CD4-positive, alpha-beta T cell treated with Interferon gamma for 1 hour (primary cell): ENCODE results near the gene HINT1.
"Not testable (repeated sequence)": the region's sequence is repeated elsewhere in the genome, so short reads cannot be mapped to it uniquely, and the experiment has no call there.

Experiments used
- DNase-seq: peaks from one replicate; pipeline ENCODE4 v3.0.0-alpha.2; 2020

Gene HINT1

DNA sequence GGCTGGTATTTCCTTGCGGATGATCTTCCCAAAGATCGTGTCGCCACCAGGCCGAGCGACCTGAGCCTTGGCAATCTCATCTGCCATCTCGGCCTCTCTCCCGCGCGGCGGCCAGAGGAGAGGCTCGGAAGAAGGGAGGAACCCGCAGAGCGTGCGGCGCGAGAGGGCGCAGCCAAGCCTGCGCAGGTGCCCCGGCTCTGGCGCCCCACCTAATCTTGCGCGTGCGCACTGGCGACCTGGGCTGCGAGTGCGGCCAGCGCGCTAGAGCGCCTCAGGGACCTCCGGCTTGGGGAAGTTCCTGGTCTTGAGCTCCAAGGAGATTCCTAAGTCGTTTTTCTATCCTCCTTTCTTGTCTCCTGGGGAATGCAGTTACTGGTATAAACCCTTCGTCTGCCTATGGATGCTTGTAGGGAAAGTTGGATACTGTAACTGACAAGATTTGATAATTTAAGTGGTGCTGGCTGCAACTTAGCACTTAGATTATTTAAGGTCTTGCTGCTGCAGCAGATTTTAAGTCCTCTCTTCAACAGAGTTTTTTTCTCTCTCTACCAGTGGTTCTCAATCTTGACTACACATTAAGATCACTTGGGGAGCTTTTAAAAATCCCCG is at the start of gene HINT1:
TSS of gene HINT1 (minus strand) at position 138 of the 609 bp plus-strand sequence. CDS start at position 87, 51 bp downstream.
- DNase-seq: peak; percentile 90

DNA sequence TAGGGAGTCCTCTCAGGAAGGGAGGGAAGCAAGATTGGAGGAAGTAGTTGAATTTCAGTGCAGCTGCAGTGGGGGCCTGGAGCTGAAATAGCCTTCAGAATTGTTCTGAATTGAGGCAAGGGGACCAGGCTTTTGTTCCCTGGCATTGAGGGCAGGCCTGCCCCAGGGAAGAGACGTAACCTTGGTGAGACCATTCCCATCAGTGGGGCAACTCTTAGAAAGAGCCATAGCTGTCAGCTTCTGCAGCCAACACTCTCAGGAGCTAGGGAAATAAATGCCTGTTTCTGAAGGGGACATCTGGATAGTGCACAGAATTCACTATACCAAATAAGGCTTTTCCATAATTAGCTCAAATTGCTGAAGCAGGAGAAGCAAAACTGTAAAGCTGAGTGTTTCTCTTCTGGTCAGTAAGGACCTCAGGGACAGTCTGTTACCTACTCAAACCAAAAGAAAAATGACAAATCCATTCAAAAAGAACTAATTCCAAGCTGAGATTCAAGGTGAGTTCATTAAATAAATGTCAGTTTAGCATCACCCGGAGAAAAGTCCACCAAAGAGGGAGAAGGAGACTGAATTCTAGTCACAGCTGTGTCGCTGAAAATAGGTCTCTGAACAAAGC is 49.7 kb upstream of the HINT1 start:
- no peak for DNase-seq

GRCh38 chr5:131212471-131213021 is 47.5 kb upstream of the HINT1 start:
- no peak for DNase-seq

GRCh38 chr5:131211669-131212068 is 46.6 kb upstream of the HINT1 start:
- DNase-seq: no peak

GRCh38 chr5:131210151-131210510 is 45.1 kb upstream of the HINT1 start:
- DNase-seq: no peak

GRCh38 chr5:131209506-131210150 is 44.6 kb upstream of the HINT1 start:
- DNase-seq: peak; percentile 79

GRCh38 chr5:131209175-131209505 is 44.1 kb upstream of the HINT1 start:
- no peak for DNase-seq

GRCh38 chr5:131206772-131207171 is 41.7 kb upstream of the HINT1 start:
- DNase-seq: no peak

DNA sequence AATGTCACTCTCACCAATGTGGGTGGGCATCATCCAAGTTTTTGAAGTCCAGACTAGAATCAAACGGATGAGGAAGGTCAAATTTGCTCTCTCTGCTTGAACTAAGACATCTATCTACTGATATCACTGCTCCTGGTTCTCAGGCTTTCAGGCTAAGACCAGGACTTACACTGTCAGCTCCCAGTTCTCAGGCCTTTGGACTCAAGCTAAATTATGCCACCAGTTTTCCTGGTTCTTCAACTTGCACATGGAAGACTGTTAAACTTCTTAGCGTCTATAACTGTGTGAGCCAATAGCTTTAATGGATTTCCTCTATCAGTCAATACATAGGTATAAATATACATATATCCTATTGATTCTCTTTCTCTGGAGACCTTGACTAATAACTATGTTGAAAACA is 41.0 kb upstream of the HINT1 start:
- no peak for DNase-seq

- DNase-seq: no peak
These were observed 39.9 kb upstream of the HINT1 start for GRCh38 chr5:131204964-131205363.

GRCh38 chr5:131200560-131200959 is 35.5 kb upstream of the HINT1 start:
- DNase-seq: no peak

DNA sequence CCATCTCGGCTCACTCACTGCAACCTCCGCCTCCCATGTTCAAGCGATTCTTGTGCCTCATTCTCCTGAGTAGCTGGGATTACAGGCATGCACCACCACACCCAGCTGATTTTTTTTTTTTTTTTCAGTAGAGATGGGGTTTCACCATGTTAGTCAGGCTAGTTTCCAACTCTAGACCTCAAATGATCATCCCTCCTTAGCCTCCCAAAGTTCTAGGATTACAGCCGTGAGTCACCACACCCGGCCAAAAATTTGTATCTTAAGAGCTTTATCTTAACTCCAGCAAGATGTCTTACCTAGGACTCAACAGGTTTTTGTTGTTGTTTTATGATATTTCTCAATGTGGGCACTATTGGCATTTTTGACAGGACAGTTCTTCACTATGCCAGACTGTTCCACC is 33.6 kb upstream of the HINT1 start:
- DNase-seq: no peak

- no peak for DNase-seq
These were observed 31.3 kb upstream of the HINT1 start for GRCh38 chr5:131196331-131196730.

- no peak for DNase-seq
These were observed 30.6 kb upstream of the HINT1 start for GRCh38 chr5:131195696-131196095.

DNA sequence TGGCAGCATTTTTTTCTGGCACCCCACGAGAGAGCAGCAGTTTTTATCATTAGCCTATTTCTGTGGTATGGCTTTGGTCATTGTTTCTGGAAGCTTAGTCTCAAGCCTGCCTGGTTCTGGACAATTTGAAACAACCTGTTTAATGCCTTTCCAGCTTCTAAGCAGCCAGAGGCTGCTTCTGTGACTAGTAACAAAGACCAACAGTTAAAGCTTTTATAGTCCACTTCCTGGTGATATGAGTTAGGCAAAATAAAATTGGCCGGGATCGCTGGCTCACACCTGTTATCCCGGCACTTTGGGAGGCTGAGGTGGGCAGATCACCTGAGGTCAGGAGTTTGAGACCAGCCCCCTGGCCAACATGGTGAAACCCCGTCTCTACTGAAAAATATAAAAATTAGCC is 29.7 kb upstream of the HINT1 start:
- DNase-seq: no peak

GRCh38 chr5:131193897-131194296 is 28.8 kb upstream of the HINT1 start:
- not testable (repeated sequence) for DNase-seq

DNA sequence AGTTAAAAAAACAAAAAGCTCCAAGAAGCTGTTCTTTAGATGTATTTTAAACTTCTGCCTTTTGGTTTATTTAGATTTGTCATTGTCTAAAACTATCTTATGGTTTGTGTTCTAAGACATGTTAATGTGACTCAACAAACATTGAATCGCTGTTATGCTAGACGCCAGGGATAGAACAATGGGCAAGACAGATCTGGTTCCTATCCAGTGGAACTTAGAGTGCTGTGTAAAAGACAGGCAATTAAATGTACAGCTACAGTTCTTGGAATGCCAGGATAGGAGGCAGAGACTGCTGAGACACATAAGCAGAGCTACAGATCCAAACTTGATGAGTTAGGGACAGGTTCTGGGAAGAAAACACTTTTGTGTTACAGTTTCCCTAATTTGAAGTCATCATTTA is 28.1 kb upstream of the HINT1 start:
- DNase-seq: no peak

DNA sequence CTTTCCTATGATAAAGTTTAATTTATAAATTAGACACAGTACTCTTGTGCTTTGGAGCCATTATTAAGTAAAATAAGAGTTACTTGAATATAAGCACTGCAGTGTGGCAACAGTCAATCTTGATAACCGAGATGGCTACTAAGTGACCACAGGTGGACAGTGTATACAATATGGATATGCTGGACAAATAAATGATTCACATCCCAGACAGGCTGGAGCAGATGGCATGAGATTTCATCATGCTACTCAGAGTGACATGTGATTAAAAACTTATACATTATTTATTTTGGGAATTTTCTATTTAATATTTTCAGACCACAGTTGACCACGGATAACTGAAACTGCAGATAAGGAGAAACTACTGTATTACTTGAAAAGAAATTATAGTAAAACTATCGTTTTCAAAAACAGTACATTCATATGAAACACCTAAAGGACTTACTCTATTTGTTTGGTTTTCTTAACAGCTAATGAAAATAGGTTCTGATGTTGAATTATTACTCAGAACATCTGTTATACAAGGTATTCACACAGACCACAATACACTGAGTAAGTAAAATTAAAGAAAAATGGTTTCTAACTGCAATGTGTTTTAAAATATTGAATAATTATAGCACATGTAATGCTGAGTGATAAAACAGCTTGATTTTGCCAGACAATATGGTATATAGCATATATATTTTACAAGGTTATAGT is 21.7 kb upstream of the HINT1 start:
- no peak for DNase-seq

- DNase-seq: no peak
These were observed 20.6 kb upstream of the HINT1 start for GRCh38 chr5:131185523-131186104.

DNA sequence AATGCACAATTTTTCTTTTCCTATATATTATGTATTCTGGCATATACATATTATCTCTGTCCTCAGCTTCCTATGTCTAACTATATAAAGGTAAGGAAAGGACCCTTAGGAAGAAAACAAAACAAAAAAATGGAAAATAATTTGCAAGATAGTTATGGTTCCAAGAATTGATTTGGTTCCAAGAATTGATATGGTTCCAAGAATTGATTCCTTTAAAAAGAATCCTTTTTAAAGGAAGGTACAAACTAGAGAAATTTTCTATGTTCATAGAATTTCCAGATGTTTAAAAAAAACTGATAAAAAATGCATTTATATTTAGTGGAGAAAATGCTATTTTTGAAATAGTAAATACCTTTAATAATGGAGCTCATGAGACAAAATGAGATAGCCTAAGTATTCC is 17.8 kb upstream of the HINT1 start:
- no peak for DNase-seq

- no peak for DNase-seq
These were observed 15.4 kb upstream of the HINT1 start for GRCh38 chr5:131180407-131180806.

GRCh38 chr5:131171276-131171810 is 6.3 kb upstream of the HINT1 start:
- no peak for DNase-seq
